ACC112 (cell line): ENCODE data around the gene IL16.

ENCODE experiments used
- H2AFZ ChIP-seq: fragments of 200-600 bp; sonication (generic); one replicate; pipeline ENCODE4 v1.6.0; 2017; ENCODE audit warnings: antibody characterized with exemption, low read length; ENCODE audit not compliant: unreplicated experiment
- H3K27ac ChIP-seq: fragments of 200-600 bp; sonication (generic); 2 replicates; pipeline ENCODE4 v1.5.1; 2014; ENCODE audit warnings: low read depth, mild to moderate bottlenecking, antibody characterized with exemption, low read length, moderate library complexity
- H3K27me3 ChIP-seq: fragments of 200-600 bp; sonication (generic); 2 replicates; pipeline ENCODE4 v1.6.1; 2014; ENCODE audit warnings: mild to moderate bottlenecking, antibody characterized with exemption, low read length, moderate library complexity, mixed read lengths; ENCODE audit not compliant: insufficient read depth
- H3K36me3 ChIP-seq: fragments of 200-600 bp; sonication (generic); 2 replicates; pipeline ENCODE4 v1.6.1; 2016; ENCODE audit warnings: mild to moderate bottlenecking, antibody characterized with exemption, low read length, moderate library complexity, mixed read lengths; ENCODE audit not compliant: insufficient read depth
- H3K4me1 ChIP-seq: fragments of 200-600 bp; sonication (generic); one replicate; pipeline ENCODE4 v1.6.1; 2016; ENCODE audit warnings: low read length, mixed read lengths; ENCODE audit not compliant: insufficient read depth, unreplicated experiment, control insufficient read depth
- H3K4me3 ChIP-seq: fragments of 200-600 bp; sonication (generic); 2 replicates; pipeline ENCODE4 v1.5.1; 2014; ENCODE audit warnings: mild to moderate bottlenecking, low read depth, low read length
- H3K79me2 ChIP-seq: fragments of 200-600 bp; sonication (generic); one replicate; pipeline ENCODE4 v1.6.0; 2016; ENCODE audit warnings: low read length; ENCODE audit not compliant: control insufficient read depth, unreplicated experiment, insufficient read depth

The IL16 gene

DNA sequence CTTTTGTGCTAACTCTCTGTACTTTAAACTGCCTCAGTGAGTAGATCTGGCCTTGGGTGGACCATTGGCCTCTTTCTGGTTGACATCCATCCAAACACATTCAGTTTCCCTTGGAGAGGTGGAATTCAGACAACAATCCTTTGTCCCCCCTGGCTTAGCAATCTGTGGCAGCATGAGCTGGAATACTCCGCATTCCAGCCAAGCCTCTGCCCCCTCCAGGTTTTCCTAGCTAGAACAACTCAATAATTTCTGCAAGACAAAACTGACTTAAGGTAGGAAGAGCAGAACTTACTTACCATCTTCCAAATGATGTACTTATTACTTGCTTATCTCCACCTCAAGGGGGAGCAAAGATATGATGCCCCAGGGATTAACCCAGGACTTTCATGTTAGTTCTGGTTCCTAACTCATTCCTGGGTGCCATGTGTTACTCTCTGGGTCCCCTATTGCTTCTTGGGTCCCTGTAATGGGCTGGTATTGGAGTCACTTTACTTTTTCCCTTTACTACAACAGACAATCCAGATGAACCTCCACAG is 21.8 kb upstream of the IL16 start:
- no peak overlapping the region for H3K27ac ChIP-seq
- no peaks in the 10 kb centered on the region for H3K27me3 ChIP-seq
- H3K79me2 ChIP-seq = no peaks in the 10 kb centered on the region
- no peak overlapping the region for H3K4me3 ChIP-seq
- H3K36me3 ChIP-seq = no peaks in the 10 kb centered on the region
- H3K4me1 ChIP-seq = peaks cover 13% of the 10 kb centered on the region
- H2AFZ ChIP-seq = no peak overlapping the region

DNA sequence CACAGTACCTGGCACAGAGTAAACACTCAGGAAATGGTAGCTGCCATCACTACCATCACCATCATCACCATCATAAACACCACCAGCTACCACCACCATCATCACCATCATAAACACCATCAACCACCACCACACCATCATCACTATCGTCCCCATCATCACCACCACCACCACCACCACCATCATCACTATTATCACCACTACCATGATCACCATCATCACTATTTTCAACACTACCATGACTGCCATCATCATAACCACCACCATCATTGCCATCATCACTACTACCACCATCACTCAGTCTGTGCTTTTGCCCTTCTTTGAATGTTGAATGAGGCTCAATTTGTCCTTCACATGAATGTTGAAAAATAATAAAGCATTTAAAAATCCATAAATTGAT is 21.2 kb upstream of the IL16 start:
- Histone ChIP-seq H2AFZ (no peak overlapping the region), H3K4me3 (no peak overlapping the region), H3K36me3 (no peaks in the 10 kb centered on the region), H3K79me2 (no peaks in the 10 kb centered on the region), H3K27me3 (no peaks in the 10 kb centered on the region), H3K27ac (no peak overlapping the region), H3K4me1 (peaks cover 9% of the 10 kb centered on the region)

DNA sequence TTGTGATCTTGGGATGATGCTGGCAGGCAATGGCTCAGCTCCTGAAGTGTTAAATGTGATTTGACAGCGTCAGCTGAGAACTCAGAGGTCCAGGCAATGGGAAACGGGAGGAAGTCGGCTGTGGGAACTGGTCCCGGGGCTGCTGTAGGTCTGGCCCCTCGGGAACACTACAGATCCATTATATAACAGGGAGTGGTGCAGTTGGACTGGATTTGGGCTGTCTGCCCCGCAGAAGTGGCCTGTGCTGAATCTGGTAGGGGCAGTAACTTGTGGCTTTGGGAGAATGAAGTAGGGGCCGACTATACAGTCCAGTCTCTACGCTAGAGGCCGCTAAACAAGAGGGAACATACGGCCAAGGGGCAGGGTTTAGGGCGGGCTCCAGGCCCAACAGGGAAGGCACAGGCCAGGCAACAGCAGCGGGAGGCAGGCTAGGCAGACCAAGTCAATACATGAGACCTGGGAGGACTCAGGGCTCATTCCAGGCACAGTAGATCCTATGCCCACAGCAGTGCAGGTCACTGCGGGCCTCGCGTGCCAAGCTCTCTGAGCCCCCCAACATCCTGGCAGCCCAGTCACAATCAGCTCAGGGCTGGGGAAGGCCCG is 20.3 kb upstream of the IL16 start:
- H3K27me3 ChIP-seq = no peaks in the 10 kb centered on the region; the same call in 1 of the 2 replicates
- H2AFZ ChIP-seq = no peak overlapping the region
- no peak overlapping the region for H3K27ac ChIP-seq
- no peaks in the 10 kb centered on the region for H3K79me2 ChIP-seq
- H3K4me1 ChIP-seq = peaks cover under 1% of the 10 kb centered on the region
- H3K4me3 ChIP-seq = no peak overlapping the region
- H3K36me3 ChIP-seq = no peaks in the 10 kb centered on the region

DNA sequence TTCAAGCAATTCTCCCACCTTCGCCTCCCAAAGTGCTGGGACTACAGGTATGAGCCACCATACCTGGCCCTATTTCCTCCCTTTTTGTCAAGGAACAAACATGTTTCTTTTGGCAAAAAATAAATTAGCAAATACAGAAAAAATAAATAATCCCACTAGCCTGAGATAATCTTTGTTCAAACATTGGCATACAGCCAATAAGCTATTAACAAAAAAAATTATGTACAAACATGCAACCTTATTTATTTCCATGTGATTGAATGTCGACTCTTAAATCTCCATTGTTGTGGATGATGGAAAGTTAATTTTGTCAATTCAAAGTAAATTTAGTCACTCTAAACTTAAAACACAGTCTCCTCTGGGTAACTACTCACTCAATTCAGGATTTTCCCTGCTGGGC is 18.3 kb upstream of the IL16 start:
- Histone ChIP-seq H3K27me3 (peaks cover 12% of the 10 kb centered on the region; the same call in 1 of the 2 replicates), H3K27ac (no peak overlapping the region), H3K79me2 (no peaks in the 10 kb centered on the region), H2AFZ (no peak overlapping the region), H3K4me3 (no peak overlapping the region), H3K4me1 (peaks cover 12% of the 10 kb centered on the region), H3K36me3 (no peaks in the 10 kb centered on the region)

DNA sequence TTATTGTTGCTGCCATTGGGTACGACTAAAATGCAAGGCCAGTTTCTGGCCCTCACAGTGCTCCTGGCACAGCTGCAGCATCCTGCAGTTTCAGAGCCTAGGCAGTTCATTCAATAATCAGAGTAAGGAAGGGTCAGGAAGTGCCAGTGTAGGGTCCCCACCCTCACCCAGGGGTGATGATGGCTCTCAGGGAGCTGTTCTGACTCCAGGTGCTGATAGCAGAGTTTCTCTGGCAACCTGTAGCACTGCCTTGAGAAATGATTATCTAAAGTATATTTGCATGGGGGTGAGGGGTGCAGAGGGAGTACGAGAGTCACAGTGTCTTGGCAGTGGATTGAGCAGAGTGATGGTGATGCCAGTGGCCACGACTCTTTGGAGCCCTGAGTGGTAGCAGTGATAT is 15.5 kb upstream of the IL16 start:
- Histone ChIP-seq H2AFZ (no peak overlapping the region), H3K36me3 (no peaks in the 10 kb centered on the region), H3K27ac (no peak overlapping the region), H3K79me2 (no peaks in the 10 kb centered on the region), H3K27me3 (peaks cover 12% of the 10 kb centered on the region; the same call in 1 of the 2 replicates), H3K4me1 (peaks cover 12% of the 10 kb centered on the region), H3K4me3 (no peak overlapping the region)

DNA sequence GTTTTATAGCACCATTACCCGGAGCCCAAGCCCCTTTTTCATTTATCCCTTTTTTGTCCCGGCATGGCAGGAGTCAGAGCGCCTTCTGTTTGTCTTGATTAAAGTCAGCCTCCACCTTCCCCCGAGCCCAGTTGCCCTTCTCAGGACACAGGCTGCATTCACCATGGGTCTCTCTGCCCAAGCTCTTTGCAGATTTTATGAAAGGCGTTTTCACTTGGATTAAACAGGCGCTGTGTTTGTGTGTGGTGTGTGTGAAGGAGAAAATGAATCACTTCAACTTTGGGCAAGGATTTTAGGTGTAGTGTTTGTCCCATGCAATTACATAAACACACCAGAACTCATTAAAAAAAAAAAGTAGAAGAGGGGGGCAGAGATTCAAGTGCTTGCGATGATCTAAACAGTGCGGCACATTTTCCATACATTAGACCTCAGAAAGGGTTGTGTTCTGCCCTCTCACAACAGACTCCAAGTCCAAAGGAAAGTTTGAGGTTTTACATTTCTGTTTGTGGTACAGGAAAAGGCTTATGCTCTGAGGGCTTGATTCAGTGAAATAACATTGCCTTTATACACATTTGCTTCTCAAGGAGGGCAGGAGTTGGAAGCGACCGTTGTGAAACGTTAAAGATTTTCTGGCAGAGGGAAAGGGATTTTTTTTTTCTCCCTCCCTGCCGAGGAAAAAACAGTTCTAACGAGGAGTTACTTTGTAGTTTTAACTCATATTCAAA is 14.5 kb upstream of the IL16 start:
- Histone ChIP-seq H3K4me3 (peak overlapping the region; percentile 69), H3K27ac (no peak overlapping the region)

GRCh38 chr15:81182756-81183438 is 13.8 kb upstream of the IL16 start:
- Histone ChIP-seq H2AFZ (peak overlapping the region; percentile 50), H3K36me3 (no peaks in the 10 kb centered on the region), H3K79me2 (no peaks in the 10 kb centered on the region), H3K4me1 (peaks cover 12% of the 10 kb centered on the region), H3K27me3 (peaks cover 12% of the 10 kb centered on the region; the same call in 1 of the 2 replicates), H3K4me3 (peak overlapping the region; percentile 69), H3K27ac (no peak overlapping the region)

More for the DNA sequence above, 14.5 kb upstream of the IL16 start:
- H2AFZ ChIP-seq = peak overlapping the region; percentile 50
- H3K27me3 ChIP-seq = peaks cover 12% of the 10 kb centered on the region; the same call in 1 of the 2 replicates
- no peaks in the 10 kb centered on the region for H3K79me2 ChIP-seq
- H3K36me3 ChIP-seq = no peaks in the 10 kb centered on the region
- peaks cover 12% of the 10 kb centered on the region for H3K4me1 ChIP-seq

DNA sequence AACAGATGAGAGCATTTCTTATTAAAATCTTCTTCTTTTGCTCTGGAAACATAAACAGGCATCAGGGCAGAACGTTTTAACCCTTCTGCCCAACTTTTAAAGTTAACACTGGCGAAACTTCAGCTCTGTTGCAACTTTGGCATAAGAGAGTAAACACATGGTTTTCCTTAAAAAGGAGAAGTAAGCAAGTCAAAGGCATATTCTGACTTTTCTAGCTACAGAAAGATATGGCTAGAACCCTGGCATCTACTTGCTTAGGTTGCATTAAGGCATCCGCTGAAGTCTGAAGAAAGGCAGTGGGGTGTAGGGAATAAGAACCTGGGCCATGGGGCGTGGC is 13.3 kb upstream of the IL16 start:
- Histone ChIP-seq H3K4me3 (no peak overlapping the region), H3K36me3 (no peaks in the 10 kb centered on the region), H3K27ac (no peak overlapping the region), H3K79me2 (no peaks in the 10 kb centered on the region), H3K4me1 (peaks cover 12% of the 10 kb centered on the region), H2AFZ (no peak overlapping the region), H3K27me3 (peaks cover 12% of the 10 kb centered on the region; the same call in 1 of the 2 replicates)

- Histone ChIP-seq H3K36me3 (no peaks in the 10 kb centered on the region), H3K4me1 (peaks cover 15% of the 10 kb centered on the region), H3K4me3 (no peak overlapping the region), H3K27me3 (peaks cover 12% of the 10 kb centered on the region; the same call in 1 of the 2 replicates), H3K27ac (no peak overlapping the region), H2AFZ (no peak overlapping the region), H3K79me2 (no peaks in the 10 kb centered on the region)
Measured at GRCh38 chr15:81184188-81184587, 12.5 kb upstream of the IL16 start.

DNA sequence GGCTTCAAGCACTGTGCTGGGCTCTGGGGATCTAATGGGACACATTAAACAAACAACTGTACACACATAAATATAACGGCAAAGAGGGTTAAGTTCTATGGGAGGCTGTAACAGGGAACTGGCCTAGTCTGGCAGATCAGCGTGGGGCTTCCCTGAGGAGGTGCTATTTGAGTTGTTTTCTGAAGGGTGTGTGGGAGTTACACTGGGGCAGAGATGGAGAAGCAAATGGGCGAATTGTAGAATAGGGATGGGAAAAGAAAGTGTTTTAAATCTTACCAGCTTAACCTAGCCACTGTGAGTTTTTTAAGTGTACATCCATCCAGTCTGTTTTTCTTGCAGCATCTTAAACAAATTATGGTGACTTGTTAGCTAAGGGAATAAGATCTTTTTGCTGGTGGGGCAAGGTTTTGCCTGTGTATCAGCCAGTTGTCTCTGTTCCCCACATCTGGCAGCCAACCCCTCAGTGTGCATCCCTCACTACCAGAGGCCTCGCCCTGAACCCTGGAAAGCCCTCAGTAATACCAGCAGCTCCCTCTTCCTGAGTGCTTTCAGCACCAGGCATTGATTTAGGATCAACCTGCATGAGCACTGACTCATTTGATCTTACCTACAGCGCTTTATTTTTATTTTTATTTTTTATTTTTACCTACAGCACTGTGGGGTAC is 10.9 kb upstream of the IL16 start:
- H3K27ac ChIP-seq = no peak overlapping the region
- peaks cover 12% of the 10 kb centered on the region; the same call in 1 of the 2 replicates for H3K27me3 ChIP-seq
- no peaks in the 10 kb centered on the region for H3K79me2 ChIP-seq

More for the DNA sequence above, 10.9 kb upstream of the IL16 start:
- H2AFZ ChIP-seq = no peak overlapping the region
- no peaks in the 10 kb centered on the region for H3K36me3 ChIP-seq
- peaks cover 29% of the 10 kb centered on the region for H3K4me1 ChIP-seq
- no peak overlapping the region for H3K4me3 ChIP-seq
